ENCODE results near the gene SYNE4.
A peak's percentile ranks its signal among the peaks of the same experiment; 100 is the strongest.
"Not testable (repeated sequence)": the region's sequence is repeated elsewhere in the genome, so short reads cannot be mapped to it uniquely, and the experiment has no call there.

The SYNE4 gene

DNA sequence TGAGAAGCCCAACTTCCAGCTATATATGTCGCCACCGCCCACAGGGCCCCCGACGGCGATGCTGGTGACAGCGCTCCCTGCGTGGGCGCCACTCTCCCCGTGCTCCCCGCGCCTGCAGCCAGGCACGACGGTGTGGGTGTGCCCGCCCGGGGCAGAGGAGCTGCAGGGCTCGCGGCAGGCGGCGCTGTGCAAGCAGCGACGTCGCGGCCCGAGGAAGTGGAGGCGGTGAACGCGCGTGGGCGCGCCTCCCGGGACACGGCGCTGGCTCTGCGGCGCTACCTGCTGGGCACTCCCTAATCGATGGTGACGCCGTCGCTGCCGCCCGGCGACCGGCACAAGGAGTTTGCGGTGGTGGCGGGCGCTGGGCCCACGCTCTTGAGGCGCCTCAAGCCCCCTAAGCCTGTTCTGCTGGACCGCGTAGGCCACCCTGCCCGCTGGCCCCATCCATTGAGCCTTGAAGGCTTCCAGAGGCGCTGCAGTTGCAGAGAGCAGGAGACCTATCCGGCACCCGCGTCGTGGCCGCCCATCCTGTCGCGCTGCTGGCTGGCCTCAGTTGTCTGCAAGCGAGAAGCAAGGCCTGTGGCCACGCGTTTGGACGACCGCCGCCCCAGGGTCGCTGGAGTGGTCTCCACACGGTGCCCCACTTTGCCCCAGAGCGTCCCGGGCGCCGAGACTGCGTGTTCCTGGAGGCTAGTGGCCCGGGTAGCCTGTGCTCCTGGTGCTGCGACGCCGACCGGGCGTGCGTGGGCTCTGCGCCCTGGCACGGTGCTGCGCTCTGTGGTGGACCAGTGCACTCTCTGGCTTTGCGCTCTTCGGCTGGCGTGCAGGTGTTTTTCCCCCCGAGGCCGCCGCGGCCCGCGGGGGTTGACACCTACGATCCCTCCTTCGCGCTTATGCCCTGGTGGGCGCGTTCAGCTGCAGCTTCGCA is 49.3 kb downstream of the SYNE4 start (continued):
- peak; percentile 19; the same call in 1 of the 2 replicates for TF ChIP-seq GLIS2 (tag by site-specific recombination; IDR thresholded peaks at IDR 0.05)

DNA sequence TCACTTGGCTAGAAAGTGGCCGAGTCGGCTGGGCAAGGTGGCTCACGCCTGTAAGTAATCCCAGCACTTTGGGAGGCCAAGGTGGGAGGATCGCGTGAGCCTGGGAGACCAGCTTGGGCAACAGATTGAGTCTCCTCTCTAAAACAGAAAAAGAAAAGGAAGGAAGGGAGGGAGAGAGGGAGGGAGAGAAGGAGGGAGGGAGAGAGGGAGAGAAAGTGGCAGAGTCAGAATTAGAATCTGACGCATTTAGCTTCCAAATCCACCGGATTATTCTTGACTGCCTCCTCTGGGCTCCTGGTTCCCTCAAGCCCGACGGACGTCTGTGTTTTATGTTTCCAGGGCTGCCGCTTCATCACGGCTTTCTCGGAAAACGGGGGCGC is 50.0 kb downstream of the SYNE4 start:
- POLR2A ChIA-PET = no interaction called here
- H3K36me3 ChIP-seq (ENCODE audit: control insufficient read depth in 2 of 2, insufficient read depth in 1 of 2, low read length in 2 of 2) = no peaks in the 10 kb centered on the region
- H3K4me3 ChIP-seq (ENCODE audit: low read depth, low read length) = no peak overlapping the region
- no peaks in the 10 kb centered on the region for H3K9me3 ChIP-seq (ENCODE audit: control insufficient read depth, insufficient read depth, low read depth, low read length)
- H3K4me1 ChIP-seq (ENCODE audit: control insufficient read depth, insufficient read depth, low read length) = peaks cover 8% of the 10 kb centered on the region
- TF ChIP-seq ZNF350 (tag by site-specific recombination; IDR thresholded peaks at IDR 0.05) = no peak
- TF ChIP-seq ZNF366 (tag by site-specific recombination; conservative IDR thresholded peaks at IDR 0.05) = peak; percentile 71
- peak; percentile 91 for TF ChIP-seq PRDM1 (tag by site-specific recombination; IDR thresholded peaks at IDR 0.05)
- CTCF ChIA-PET = interaction anchor here (0.6 to 1.8 kb wide), 16 partner anchors 9 to 366 kb away, joined by 3 to 10 read pairs (median 4); no protein-coding TSS in a partner anchor
- H3K27ac ChIP-seq (ENCODE audit: extremely low read depth, low read depth, low read length) = no peak overlapping the region

DNA sequence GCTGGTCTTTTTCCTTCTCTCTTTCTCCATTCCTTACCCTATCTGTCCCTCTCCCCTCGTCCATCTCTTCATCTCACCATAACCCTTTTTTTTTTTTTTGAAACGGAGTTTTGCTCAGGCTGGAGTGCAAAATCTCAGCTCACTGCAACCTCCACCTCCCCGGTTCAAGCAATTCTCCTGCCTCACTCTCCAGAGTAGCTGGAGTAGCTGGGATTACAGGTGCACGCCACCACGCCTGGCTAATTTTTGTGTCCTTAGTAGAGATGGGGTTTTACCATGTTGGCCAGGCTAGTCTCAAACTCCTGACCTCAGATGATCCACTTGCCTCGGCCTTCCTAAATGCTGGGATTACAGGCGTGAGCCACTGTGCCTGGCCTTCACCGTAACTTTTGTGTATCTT is 51.2 kb downstream of the SYNE4 start:
- CTCF ChIA-PET = interaction anchor here (0.6 to 1.4 kb wide), 6 partner anchors 14 to 364 kb away, joined by 3 to 5 read pairs (median 4); no protein-coding TSS in a partner anchor
- TF ChIP-seq SCRT2 (tag by site-specific recombination; IDR thresholded peaks at IDR 0.05) = 0 out of 2 replicates have a peak, but pooled peaks have one; percentile 6
- 0 out of 2 replicates have a peak, but pooled peaks have one; percentile 20 for TF ChIP-seq ZNF112 (tag by site-specific recombination; IDR thresholded peaks at IDR 0.05)
- TF ChIP-seq ZNF394 (tag by site-specific recombination; IDR thresholded peaks at IDR 0.05; ENCODE audit: borderline replicate concordance) = peak; percentile 94
- not testable (repeated sequence) for H3K27ac ChIP-seq (ENCODE audit: extremely low read depth, low read depth, low read length); H3K4me1 ChIP-seq (ENCODE audit: control insufficient read depth, insufficient read depth, low read length); H3K4me3 ChIP-seq (ENCODE audit: low read depth, low read length); H3K36me3 ChIP-seq (ENCODE audit: control insufficient read depth in 2 of 2, insufficient read depth in 1 of 2, low read length in 2 of 2); H3K9me3 ChIP-seq (ENCODE audit: control insufficient read depth, insufficient read depth, low read depth, low read length)
- POLR2A ChIA-PET = interaction anchor here (0.9 kb wide), 1 partner anchor 9 kb away, joined by 3 read pairs; no protein-coding TSS in a partner anchor

DNA sequence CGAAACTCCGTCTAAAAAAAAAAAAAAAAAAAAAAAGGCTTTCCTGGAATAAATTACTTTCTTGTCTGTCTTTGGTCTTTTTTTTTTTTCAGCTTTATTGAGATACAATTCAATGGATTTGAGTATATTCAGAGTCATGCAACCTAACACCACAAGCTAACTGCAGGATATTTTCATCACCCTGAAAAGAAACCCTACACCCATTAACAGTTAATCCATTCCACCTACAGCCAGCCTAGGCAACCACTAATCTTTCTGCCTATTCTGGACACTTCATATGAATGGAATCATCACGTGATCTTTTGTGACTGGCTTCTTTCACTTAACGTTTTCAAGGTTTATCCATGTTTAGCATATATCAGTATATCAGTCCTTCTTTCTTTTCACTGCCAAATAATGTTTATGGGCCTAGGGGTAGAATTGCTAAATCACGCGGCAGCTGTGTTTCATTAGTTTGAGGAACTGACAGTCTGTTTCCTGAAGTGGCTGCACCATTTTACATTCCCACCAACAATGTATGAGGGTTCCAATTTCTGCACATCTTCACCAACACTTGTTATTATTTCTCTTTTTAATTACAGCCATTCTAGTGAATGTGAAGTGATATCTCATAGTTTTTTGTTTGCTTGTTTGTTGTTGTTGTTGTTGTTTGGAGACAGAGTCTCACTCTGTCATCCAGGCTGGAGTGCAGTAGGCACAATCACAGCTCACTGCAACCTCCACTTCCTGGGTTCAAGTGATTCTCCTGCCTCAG is 52.6 kb downstream of the SYNE4 start:
- H3K36me3 ChIP-seq (ENCODE audit: control insufficient read depth in 2 of 2, insufficient read depth in 1 of 2, low read length in 2 of 2) = no peaks in the 10 kb centered on the region
- no peaks in the 10 kb centered on the region for H3K9me3 ChIP-seq (ENCODE audit: control insufficient read depth, insufficient read depth, low read depth, low read length)
- ChIA-PET POLR2A (interaction anchor here (0.7 kb wide), 2 partner anchors 25 to 69 kb away, joined by 3 to 9 read pairs; no protein-coding TSS in a partner anchor), CTCF (interaction anchor here (0.7 to 1.4 kb wide), 5 partner anchors 7 to 1591 kb away, joined by 3 to 4 read pairs (median 3); partner anchors contain the start of gene GPI)
- H3K4me3 ChIP-seq (ENCODE audit: low read depth, low read length) = no peak overlapping the region
- no peak overlapping the region for H3K27ac ChIP-seq (ENCODE audit: extremely low read depth, low read depth, low read length)
- peaks cover 8% of the 10 kb centered on the region for H3K4me1 ChIP-seq (ENCODE audit: control insufficient read depth, insufficient read depth, low read length)
- TF ChIP-seq ZNF558 (tag by site-specific recombination; IDR thresholded peaks at IDR 0.05) = no peak
- TF ChIP-seq, protein P1, sequence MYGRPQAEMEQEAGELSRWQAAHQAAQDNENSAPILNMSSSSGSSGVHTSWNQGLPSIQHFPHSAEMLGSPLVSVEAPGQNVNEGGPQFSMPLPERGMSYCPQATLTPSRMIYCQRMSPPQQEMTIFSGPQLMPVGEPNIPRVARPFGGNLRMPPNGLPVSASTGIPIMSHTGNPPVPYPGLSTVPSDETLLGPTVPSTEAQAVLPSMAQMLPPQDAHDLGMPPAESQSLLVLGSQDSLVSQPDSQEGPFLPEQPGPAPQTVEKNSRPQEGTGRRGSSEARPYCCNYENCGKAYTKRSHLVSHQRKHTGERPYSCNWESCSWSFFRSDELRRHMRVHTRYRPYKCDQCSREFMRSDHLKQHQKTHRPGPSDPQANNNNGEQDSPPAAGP (tag by site-specific recombination; IDR thresholded peaks at IDR 0.05) = no peak
- TF ChIP-seq HOXC10 (CRISPR knock-in tag; IDR thresholded peaks at IDR 0.05) = no peak
- peak; percentile 46 for TF ChIP-seq ZNF623 (tag by site-specific recombination; IDR thresholded peaks at IDR 0.05)
- no peak for TF ChIP-seq MEIS1 (CRISPR knock-in tag; IDR thresholded peaks at IDR 0.05; ENCODE audit: borderline replicate concordance)
- no peak for TF ChIP-seq ZBTB1 (tag by site-specific recombination; IDR thresholded peaks at IDR 0.05)
- no peak for TF ChIP-seq ZNF354C (tag by site-specific recombination; IDR thresholded peaks at IDR 0.05; ENCODE audit: borderline replicate concordance, low read depth)
- TF ChIP-seq ZNF629 (tag by site-specific recombination; IDR thresholded peaks at IDR 0.05) = no peak
- no peak for TF ChIP-seq ZNF433 (tag by site-specific recombination; IDR thresholded peaks at IDR 0.05; ENCODE audit: low read depth)
- no peak for TF ChIP-seq ZNF211 (tag by site-specific recombination; IDR thresholded peaks at IDR 0.05; ENCODE audit: low read depth)
- no peak for TF ChIP-seq ZFP37 (tag by site-specific recombination; IDR thresholded peaks at IDR 0.05)
- peak; percentile 100 for TF ChIP-seq ZNF184 (tag by site-specific recombination; IDR thresholded peaks at IDR 0.05)
- TF ChIP-seq SP2 (tag by site-specific recombination; IDR thresholded peaks at IDR 0.05) = no peak
- TF ChIP-seq ZNF530 (tag by site-specific recombination; IDR thresholded peaks at IDR 0.05; ENCODE audit: low read depth) = no peak
- TF ChIP-seq ZNF549 (tag by site-specific recombination; IDR thresholded peaks at IDR 0.05) = no peak
- no peak for TF ChIP-seq ZBTB7A (tag by site-specific recombination; IDR thresholded peaks at IDR 0.05; ENCODE audit: low read depth)
- TF ChIP-seq ZNF664 (tag by site-specific recombination; IDR thresholded peaks at IDR 0.05) = peak; percentile 83
- no peak for TF ChIP-seq ZNF473 (tag by site-specific recombination; IDR thresholded peaks at IDR 0.05)
- TF ChIP-seq SCRT2 (tag by site-specific recombination; IDR thresholded peaks at IDR 0.05) = no peak
- TF ChIP-seq ZSCAN23 (tag by site-specific recombination; IDR thresholded peaks at IDR 0.05) = no peak
- no peak for TF ChIP-seq ZNF837 (tag by site-specific recombination; IDR thresholded peaks at IDR 0.05)
- no peak for TF ChIP-seq KLF8 (tag by site-specific recombination; IDR thresholded peaks at IDR 0.05)
- no peak for TF ChIP-seq ZNF529 (tag by site-specific recombination; IDR thresholded peaks at IDR 0.05; ENCODE audit: insufficient replicate concordance)

Measured in HEK293 (cell line).